ENCODE data around the gene HBE1. TPM values are rescaled to one million over a fixed set of nuclear protein-coding genes. Genes with fewer than 3 reads are reported as not detected.

Gene HBE1
- total and polyA plus RNA-seq, 9 of the 15 experiments (the other 6 are each of a cell fraction or from before 2014, with no cell fraction given) = 612 to 10,250 (median 2,181) TPM

- no peak overlapping the region for H3K27ac ChIP-seq (ENCODE audit: extremely low read depth, low read depth, low read length)
- H2AFZ ChIP-seq (ENCODE audit: low read depth, low read length) = no peak overlapping the region
- no peak overlapping the region for H3K4me3 ChIP-seq
- TF ChIP-seq ZFP36 (IDR thresholded peaks at IDR 0.05; ENCODE audit: low read depth, low read length, partially characterized antibody) (no peak), RCOR1 (IDR thresholded peaks at IDR 0.05; ENCODE audit: borderline replicate concordance in 1 of 2, low read depth in 2 of 2, low read length in 2 of 2) (peak in 1 of 2 experiments; percentile 56; a peak in 1 of 4 replicates), PML (IDR thresholded peaks at IDR 0.05; ENCODE audit: low read length) (no peak), USF1 (CRISPR knock-in tag; IDR thresholded peaks at IDR 0.05) (no peak), KDM1A (IDR thresholded peaks at IDR 0.05) (peak; percentile 76 to 81), NR2C1 (IDR thresholded peaks at IDR 0.05) (peak; percentile 26; the same call in 1 of the 2 replicates), NR2C1 (tag; IDR thresholded peaks at IDR 0.05) (no peak), ZNF57 (CRISPR knock-in tag; IDR thresholded peaks at IDR 0.05) (no peak), NCOR1 (IDR thresholded peaks at IDR 0.05) (0 out of 2 replicates have a peak, but pooled peaks have one; percentile 18), GABPB1 (CRISPR knock-in tag; IDR thresholded peaks at IDR 0.05) (no peak), ZNF766 (CRISPR knock-in tag; conservative IDR thresholded peaks at IDR 0.05) (0 out of 2 replicates have a peak, but pooled peaks have one; percentile 28), SMARCA4 (IDR thresholded peaks at IDR 0.05) (0 out of 2 replicates have a peak, but pooled peaks have one; percentile 19), DPF2 (IDR thresholded peaks at IDR 0.05) (0 out of 2 replicates have a peak, but pooled peaks have one; percentile 17), MEIS2 (IDR thresholded peaks at IDR 0.05; ENCODE audit: partially characterized antibody) (peak; percentile 71), TEAD4 (IDR thresholded peaks at IDR 0.05; ENCODE audit: low read length) (peak; percentile 18; the same call in 1 of the 2 replicates), TEAD4 (CRISPR knock-in tag; IDR thresholded peaks at IDR 0.05; ENCODE audit: borderline replicate concordance) (no peak), PBX2 (CRISPR knock-in tag; IDR thresholded peaks at IDR 0.05; ENCODE audit: low read depth) (no peak), PBX2 (tag; conservative IDR thresholded peaks at IDR 0.05; ENCODE audit: low read depth) (peak; percentile 70), TOE1 (IDR thresholded peaks at IDR 0.05; ENCODE audit: borderline replicate concordance) (no peak), TOE1 (CRISPR knock-in tag; IDR thresholded peaks at IDR 0.05; ENCODE audit: borderline replicate concordance, low read depth) (no peak), ARID1B (IDR thresholded peaks at IDR 0.05) (0 out of 2 replicates have a peak, but pooled peaks have one; percentile 12), SMAD3 (CRISPR knock-in tag; conservative IDR thresholded peaks at IDR 0.05) (no peak)
- no TSS peak for BruUV-seq (replicated peaks)
- no peak for ATAC-seq
- no peaks in the 10 kb centered on the region for H3K9me3 ChIP-seq (replicated peaks; ENCODE audit: control insufficient read depth, insufficient read depth, low read depth, low read length)
- no peak for DNase-seq (ENCODE audit: extremely low read depth in 1 of 4, low spot score in 3 of 4)
- in situ Hi-C loops (cut with MboI) = no loop called here
- intact Hi-C loops (cut with micrococcal nuclease) = no loop called here
- WGBS (ENCODE audit: insufficient coverage, low coverage, missing lambda C conversion rate) = 38% methylated on average over 3 of the region's 3 CpGs
- peaks cover 11 to 35% of the 10 kb centered on the region in 2 experiments for H3K4me1 ChIP-seq (replicated peaks in 1 of 2; ENCODE audit: control insufficient read depth in 2 of 2, insufficient read depth in 2 of 2, low read length in 2 of 2)
- H3K9me1 ChIP-seq (ENCODE audit: control insufficient read depth, insufficient read depth, low read length) = no peaks in the 10 kb centered on the region
- H4K20me1 ChIP-seq (replicated peaks; ENCODE audit: control insufficient read depth, insufficient read depth, low read length) = no peaks in the 10 kb centered on the region
- H3K36me3 ChIP-seq (ENCODE audit: control insufficient read depth, insufficient read depth, low read length) = no peaks in the 10 kb centered on the region
- ChIA-PET CTCF (ENCODE audit: low intra/inter-chr PET ratio) (no interaction called here), POLR2A (no interaction called here)
- H3K9ac ChIP-seq (ENCODE audit: insufficient read depth in 1 of 2, low read depth in 2 of 2, low read length in 2 of 2) = no peak overlapping the region
- H3K27me3 ChIP-seq (ENCODE audit: control insufficient read depth in 2 of 2, insufficient read depth in 2 of 2, low read length in 2 of 2) = no peaks in the 10 kb centered on the region
- H3K79me2 ChIP-seq (ENCODE audit: control insufficient read depth, insufficient read depth, low read length) = no peaks in the 10 kb centered on the region; the same call in 2 of the 3 replicates
- FAIRE-seq = no peak
- no peak overlapping the region; the same call in 1 of the 2 replicates for H3K4me2 ChIP-seq (ENCODE audit: insufficient read depth, low read length)
These were observed 37.6 kb downstream of the HBE1 start for GRCh38 chr11:5232176-5232575.

All from K562 (cell line).